Muscle layer of colon (tissue), 2 donors: ENCODE results near the gene VIL1.
A peak's percentile ranks its signal among the peaks of the same experiment; 100 is the strongest.

Experiments
- H3K27ac ChIP-seq: one replicate; pipeline ENCODE4 v1.7.0; 2013; ENCODE audit warnings: low read depth, mild to moderate bottlenecking, low read length, moderate library complexity
- H3K27me3 ChIP-seq, 2 donors: one replicate each; pipeline ENCODE4 v1.7.0; 2013; ENCODE audit warnings: low read length in 2 of 2, mild to moderate bottlenecking in 2 of 2; ENCODE audit not compliant: insufficient read depth in 2 of 2, control insufficient read depth in 1 of 2
- H3K36me3 ChIP-seq: one replicate; pipeline ENCODE4 v1.7.0; 2013; ENCODE audit warnings: mild to moderate bottlenecking, low read length; ENCODE audit not compliant: insufficient read depth
- H3K4me1 ChIP-seq: one replicate; pipeline ENCODE4 v1.7.0; 2013; ENCODE audit warnings: mild to moderate bottlenecking, low read length; ENCODE audit not compliant: insufficient read depth
- H3K4me3 ChIP-seq, 2 donors: one replicate each; pipeline ENCODE4 v1.7.0; 2013; ENCODE audit warnings: low read length in 2 of 2, low read depth in 1 of 2, mild to moderate bottlenecking in 1 of 2, moderate library complexity in 1 of 2
- H3K9ac ChIP-seq: one replicate; pipeline ENCODE4 v1.7.0; 2013; ENCODE audit warnings: low read length
- H3K9me3 ChIP-seq: one replicate; pipeline ENCODE4 v1.7.0; 2013; ENCODE audit warnings: mild to moderate bottlenecking, low read length
- donor health status: abdominal sarcoma.
- donor health status: Adenocarcinoma of cecum.

Gene VIL1

DNA sequence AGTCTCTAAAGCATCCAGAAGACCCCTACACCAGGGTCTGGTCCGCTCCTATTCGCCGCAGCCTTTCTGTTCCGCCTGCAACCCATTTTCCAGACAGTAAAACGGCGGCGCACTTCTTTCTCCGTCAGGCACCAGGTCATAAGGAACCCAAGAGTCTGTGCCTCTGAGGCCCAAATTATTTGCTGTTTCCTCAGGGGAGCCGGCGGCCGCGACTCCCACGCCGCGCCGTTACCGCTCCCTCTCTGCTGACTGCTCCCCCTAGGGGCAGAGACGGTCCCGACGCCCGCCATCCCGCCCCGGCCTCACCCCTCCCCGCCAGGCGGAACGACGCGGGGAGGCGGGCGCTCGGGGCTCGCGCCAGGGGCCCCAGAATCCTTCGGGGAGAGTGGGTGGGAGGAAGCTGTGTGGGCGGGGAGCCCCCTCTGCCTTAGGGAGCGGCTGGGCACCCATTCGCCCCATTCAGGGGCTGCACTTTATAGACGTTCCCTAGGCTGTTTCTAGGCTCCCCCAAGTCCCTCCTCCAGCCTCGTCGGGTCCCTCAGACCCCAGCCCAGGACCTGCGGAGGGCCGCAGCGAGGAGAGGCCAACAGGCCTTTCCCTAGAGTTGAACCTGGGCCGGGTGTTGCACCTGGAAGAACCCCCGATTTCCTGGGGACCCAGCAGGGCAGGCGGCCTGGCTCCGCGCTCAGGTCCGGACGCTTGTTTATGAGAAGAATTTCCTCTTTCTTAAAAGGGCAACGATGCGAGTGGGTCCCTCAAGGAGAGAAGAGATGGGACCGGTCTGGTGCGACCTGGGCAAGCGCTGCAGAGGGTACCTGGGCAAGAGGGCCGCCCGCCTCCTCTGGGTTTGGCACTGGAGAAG, 22.9 kb upstream of the VIL1 start:
- peaks cover 16% of the 10 kb centered on the region for H3K4me1 ChIP-seq
- H3K36me3 ChIP-seq: no peaks in the 10 kb centered on the region
- peak overlapping the region; percentile 75 to 79 for H3K4me3 ChIP-seq
- peak overlapping the region; percentile 99 for H3K27ac ChIP-seq
- no peaks in the 10 kb centered on the region for H3K27me3 ChIP-seq
- H3K9ac ChIP-seq: peak overlapping the region; percentile 65
- no peaks in the 10 kb centered on the region for H3K9me3 ChIP-seq

DNA sequence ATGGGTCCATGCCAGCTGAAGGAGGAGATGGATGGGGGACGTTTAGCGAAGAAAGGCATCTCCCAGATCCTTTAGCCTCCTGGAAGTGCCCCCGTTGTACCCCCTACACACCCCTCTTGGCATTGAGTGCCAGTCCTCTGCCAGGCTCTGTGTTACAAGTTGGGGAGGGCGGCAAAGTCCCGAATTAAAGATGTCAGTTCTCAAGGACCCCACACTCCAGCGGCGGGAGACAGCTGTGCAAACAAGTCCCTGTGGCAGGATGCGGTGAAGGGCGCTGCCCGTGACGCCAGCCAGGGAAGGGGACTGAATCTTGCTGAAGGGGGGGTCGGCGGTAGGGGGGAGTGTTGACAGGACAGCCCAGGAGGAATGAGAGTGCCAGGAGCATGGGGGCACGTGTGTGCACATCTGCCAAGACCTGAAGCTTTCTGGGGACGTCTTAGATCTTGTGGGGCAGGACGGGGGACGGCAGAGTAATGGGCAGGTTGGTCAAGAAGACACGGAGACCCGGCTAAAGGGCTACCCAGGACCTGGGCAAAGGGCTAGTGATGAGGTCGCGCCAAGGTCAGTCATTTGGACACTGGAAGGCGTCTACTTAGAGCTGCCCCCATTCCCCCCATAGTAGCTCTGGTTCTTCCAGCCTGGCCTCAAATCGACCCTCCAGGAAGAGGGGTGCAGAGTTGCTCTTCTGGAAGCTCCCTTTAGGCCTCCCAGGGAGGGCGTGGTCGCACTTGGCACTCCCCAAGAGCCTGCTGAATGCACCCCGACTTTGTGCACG, 22.0 kb upstream of the VIL1 start:
- peak overlapping the region; percentile 75 to 79 for H3K4me3 ChIP-seq
- peak overlapping the region; percentile 99 for H3K27ac ChIP-seq
- no peaks in the 10 kb centered on the region for H3K9me3 ChIP-seq
- no peaks in the 10 kb centered on the region for H3K27me3 ChIP-seq
- H3K36me3 ChIP-seq: peaks cover 6% of the 10 kb centered on the region
- H3K4me1 ChIP-seq: peaks cover 24% of the 10 kb centered on the region
- peak overlapping the region; percentile 65 for H3K9ac ChIP-seq

DNA sequence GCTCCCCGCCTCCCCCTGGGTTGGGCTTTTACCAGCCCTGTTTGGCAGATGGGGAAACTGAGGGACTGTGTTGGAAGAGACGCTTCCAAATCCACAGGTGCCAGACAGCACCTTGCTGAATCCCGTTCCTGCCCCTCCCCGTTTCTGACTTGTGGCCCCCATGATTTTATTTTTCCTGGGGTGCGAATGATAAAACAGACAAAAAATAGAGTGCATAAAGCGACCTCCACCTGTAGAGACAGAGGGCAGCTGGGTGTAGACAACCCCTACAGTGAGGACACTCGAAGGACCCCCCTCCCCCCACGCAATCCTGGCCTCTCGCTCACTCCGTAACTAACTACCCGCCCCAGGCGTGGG, 21.5 kb upstream of the VIL1 start:
- Histone ChIP-seq H3K9me3 (no peaks in the 10 kb centered on the region), H3K36me3 (peaks cover 11% of the 10 kb centered on the region), H3K9ac (peak overlapping the region; percentile 65), H3K27me3 (no peaks in the 10 kb centered on the region), H3K4me3 (peak overlapping the region; percentile 75 to 79), H3K4me1 (peaks cover 30% of the 10 kb centered on the region), H3K27ac (peak overlapping the region; percentile 99)

DNA sequence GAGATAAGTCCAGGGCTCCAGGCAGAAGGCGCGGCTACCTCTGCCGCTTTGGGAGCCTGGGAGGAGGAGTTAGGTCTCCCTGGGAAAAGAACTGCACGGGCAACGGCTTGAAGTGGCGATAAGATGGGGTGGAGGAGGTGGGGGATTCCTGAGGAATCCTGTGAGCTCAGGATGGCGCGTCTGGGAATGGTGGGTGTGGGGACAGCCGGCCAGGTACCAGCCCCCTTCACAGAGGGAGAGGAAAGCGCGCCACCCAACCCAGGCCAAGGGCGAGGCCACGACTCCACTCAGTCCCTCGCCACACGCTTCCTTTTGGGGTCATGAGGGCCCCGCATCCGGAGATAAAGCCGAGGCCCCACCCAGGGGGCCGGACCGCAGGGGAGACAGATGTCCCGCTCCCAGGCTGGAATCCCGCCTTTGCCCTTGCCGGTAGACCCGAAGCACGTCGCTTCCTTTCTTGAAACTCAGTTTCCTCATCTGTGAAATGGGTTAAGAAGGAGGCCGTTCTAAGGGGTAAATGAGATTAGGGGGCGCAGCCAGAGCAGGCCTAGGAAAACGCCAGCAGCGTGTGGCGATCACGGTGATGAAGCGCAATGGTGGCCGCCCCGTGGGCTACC, 21.0 kb upstream of the VIL1 start:
- H3K9me3 ChIP-seq: no peaks in the 10 kb centered on the region
- H3K4me1 ChIP-seq: peaks cover 32% of the 10 kb centered on the region
- peaks cover 16% of the 10 kb centered on the region for H3K36me3 ChIP-seq
- H3K27me3 ChIP-seq: no peaks in the 10 kb centered on the region
- H3K9ac ChIP-seq: peak overlapping the region; percentile 65
- H3K27ac ChIP-seq: peak overlapping the region; percentile 99
- H3K4me3 ChIP-seq: peak overlapping the region; percentile 75 to 79

DNA sequence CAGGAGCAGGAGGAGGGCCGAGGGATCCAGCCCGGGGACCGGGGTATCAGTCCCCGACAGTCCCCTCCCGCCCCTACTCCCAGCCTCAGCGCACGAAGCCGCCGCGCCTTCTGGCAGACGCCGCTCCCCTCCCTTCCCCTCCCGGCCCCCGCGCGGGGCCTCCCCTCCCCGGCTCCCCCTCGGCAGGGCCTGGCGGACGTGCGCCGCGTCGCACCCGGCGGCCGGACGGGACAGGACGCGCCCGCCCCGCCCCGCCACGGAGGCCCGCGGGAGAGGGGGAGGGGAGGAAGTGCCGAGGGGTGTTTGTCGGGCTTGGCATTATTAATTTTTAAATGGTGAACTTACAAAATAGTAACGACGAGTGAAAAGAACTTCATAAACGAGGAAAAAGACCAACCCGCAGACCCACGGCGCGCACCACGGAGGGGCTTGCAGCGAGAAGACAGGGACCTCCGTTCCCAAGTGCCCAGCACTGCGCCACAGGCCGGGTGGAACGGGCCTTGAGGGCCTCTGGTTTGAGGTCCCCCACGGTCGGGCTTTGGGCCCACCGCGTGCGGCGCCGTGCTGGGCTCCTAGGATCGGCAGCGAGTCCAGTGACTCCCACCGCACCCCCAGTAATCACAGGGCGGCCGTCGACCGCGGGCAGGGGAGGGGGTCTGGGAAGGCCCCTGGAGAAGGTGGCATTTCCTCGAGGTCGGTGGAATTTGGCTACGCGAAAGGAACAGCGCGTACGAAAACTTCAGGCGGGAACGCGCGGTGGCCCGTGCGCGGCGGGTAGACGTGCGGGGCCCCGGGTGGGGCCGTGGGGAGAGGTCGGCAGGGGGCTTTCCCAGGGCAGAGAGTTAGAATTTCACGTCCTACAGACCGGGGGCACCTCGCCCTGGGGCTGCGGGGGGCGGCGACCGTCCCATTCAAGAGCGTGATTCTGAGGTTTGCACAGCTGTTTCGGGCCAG, 20.2 kb upstream of the VIL1 start:
- Histone ChIP-seq H3K4me3 (peak overlapping the region; percentile 75 to 79), H3K9me3 (no peaks in the 10 kb centered on the region), H3K27ac (peak overlapping the region; percentile 99), H3K36me3 (peaks cover 24% of the 10 kb centered on the region), H3K27me3 (no peaks in the 10 kb centered on the region), H3K9ac (peak overlapping the region; percentile 65), H3K4me1 (peaks cover 32% of the 10 kb centered on the region)

DNA sequence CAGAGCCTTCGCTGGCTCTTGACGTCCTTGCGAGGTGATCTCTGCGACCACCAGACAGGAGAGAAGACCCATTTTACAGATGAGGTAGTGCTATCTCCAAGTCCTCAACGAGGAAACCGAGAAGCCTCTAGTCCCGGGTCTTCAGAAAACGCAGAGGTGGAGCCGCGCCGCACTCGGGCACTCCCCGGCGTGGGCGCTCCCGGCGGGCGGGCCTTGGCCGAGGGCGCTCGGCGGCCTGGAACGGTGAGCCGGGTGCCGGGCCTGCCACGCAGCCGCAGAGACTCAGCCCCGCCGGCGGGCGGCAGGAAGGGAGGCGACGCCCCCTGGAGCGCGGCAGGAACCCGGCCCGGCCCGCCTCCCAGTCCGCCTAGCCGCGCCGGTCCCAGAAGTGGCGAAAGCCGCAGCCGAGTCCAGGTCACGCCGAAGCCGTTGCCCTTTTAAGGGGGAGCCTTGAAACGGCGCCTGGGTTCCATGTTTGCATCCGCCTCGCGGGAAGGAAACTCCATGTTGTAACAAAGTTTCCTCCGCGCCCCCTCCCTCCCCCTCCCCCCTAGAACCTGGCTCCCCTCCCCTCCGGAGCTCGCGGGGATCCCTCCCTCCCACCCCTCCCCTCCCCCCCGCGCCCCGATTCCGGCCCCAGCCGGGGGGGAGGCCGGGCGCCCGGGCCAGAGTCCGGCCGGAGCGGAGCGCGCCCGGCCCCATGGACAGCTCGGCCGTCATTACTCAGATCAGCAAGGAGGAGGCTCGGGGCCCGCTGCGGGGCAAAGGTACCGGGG, 19.3 kb upstream of the VIL1 start, which contains the start of gene CTDSP1:
TSS of gene CTDSP1 (plus strand) at position 478 of the 776 bp plus-strand sequence. CDS start at position 701, 223 bp downstream.
- peak within 1 kb of the TSS; percentile 99 for H3K27ac ChIP-seq
- peak within 1 kb of the TSS; percentile 65 for H3K9ac ChIP-seq
- H3K36me3 ChIP-seq: peaks cover 29% of the 10 kb centered on the region
- H3K27me3 ChIP-seq: no peaks in the 10 kb centered on the region
- H3K4me1 ChIP-seq: peaks cover 32% of the 10 kb centered on the region
- peak within 1 kb of the TSS; percentile 79 to 83 for H3K4me3 ChIP-seq
- H3K9me3 ChIP-seq: no peaks in the 10 kb centered on the region

DNA sequence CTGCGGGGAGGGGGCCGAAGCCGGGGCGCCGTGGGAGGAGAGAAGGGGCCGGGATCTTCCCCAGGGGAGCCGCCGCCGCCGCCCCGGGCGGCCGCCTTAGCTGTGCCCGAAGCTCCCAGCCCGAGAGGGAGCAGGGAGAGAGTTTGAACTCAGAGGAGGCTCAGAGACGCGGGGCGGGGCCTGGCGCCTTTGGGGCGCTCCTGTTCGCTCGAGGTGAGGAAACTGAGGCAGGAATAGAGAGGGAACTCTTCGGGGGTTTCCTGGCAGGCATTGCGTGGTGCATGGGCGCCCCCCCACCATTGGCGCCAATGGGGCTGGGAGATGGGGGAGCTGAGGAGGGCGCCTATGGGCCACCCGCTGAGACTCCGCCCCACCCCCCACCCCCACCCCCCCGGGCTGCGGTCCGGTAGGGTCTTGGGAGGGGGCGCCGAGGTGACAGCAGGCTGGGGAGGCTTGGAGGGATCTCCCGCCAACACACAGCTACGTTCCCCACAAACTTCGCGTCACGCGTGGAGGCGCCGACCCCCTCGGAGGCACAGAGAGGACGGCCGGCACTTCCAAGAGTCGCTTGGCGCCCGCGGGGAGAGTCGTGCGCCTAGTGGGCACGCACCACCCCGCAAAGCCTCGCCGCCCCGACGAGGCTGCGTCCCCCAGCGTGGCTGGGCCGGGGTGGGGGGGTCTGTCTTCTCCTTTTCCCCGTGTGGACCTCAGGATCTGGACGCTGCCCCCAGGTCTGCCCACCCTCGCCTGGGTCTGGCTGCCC, 18.6 kb upstream of the VIL1 start:
- H3K27ac ChIP-seq: peak overlapping the region; percentile 99
- peak overlapping the region; percentile 63 to 83 for H3K4me3 ChIP-seq
- H3K27me3 ChIP-seq: no peaks in the 10 kb centered on the region
- peaks cover 34% of the 10 kb centered on the region for H3K36me3 ChIP-seq
- H3K4me1 ChIP-seq: peaks cover 34% of the 10 kb centered on the region
- peak overlapping the region; percentile 33 for H3K9ac ChIP-seq
- H3K9me3 ChIP-seq: no peaks in the 10 kb centered on the region

DNA sequence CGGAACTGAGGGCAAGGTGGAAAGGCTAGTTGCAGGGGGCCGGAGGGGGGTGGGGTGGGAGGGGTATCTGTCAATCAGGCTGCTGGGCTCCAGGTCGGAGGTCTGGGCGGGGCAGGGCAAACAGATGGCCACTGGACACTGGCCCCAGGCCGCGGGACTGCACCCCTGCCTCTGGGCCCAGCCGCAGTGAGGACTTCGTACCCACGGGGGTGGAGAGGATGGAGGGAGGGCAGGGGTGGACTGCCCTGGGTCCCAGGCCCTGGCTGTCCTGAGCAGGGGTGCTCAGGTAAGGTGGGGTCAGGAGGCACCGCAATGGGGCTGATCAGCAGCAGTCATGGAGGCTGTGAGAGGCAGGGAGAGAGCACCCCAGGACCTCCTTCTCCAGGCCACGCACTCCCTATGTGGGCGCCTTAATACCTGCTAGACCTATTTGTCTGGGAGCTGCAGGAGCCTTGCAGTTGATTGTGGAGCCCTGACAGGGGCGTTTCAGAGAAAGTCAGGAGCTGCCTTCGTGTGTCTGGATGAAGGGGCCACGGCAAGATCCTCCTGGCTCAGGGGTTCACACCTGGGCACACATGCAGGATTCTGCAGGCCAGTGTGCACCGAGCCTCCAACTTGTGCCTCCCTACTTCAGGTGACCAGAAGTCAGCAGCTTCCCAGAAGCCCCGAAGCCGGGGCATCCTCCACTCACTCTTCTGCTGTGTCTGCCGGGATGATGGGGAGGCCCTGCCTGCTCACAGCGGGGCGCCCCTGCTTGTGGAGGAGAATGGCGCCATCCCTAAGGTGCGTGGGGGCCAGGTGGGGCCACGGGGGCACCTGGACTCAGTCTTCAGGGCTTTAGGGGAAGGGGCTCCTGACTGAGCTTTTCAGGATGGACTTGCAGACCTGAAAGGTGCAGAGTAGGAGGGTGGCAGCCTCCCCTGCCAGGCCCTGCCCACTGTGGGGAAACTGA, 17.7 kb upstream of the VIL1 start:
- Histone ChIP-seq H3K4me3 (peak overlapping the region; percentile 67 to 83), H3K27me3 (no peaks in the 10 kb centered on the region), H3K9me3 (no peaks in the 10 kb centered on the region), H3K9ac (peak overlapping the region; percentile 61), H3K27ac (peak overlapping the region; percentile 99), H3K36me3 (peaks cover 37% of the 10 kb centered on the region), H3K4me1 (peaks cover 41% of the 10 kb centered on the region)

DNA sequence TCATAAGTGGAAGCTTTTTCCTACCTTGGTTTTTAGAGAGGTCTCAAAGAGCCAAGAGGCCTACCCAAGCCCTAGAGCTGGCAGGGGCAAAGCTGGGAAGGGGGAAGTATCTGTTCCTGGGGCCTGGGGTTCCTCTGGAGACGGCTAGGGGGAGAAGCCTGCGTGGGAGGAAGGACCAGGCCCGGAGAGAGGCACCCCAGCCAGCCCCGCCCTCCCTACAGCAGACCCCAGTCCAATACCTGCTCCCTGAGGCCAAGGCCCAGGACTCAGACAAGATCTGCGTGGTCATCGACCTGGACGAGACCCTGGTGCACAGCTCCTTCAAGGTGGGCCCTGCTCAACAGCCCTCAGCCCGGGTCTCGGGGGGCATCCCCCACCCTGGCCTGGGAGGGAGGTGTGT, 17.0 kb upstream of the VIL1 start:
- H3K36me3 ChIP-seq: peaks cover 37% of the 10 kb centered on the region
- no peak overlapping the region for H3K9ac ChIP-seq
- no peak overlapping the region for H3K4me3 ChIP-seq
- H3K9me3 ChIP-seq: no peaks in the 10 kb centered on the region
- no peaks in the 10 kb centered on the region for H3K27me3 ChIP-seq
- peaks cover 40% of the 10 kb centered on the region for H3K4me1 ChIP-seq
- H3K27ac ChIP-seq: peak overlapping the region; percentile 99
